Measurements from ENCODE around the gene CC2D1B.
A peak's percentile ranks its signal among the peaks of the same experiment; 100 is the strongest.

CC2D1B gene

DNA sequence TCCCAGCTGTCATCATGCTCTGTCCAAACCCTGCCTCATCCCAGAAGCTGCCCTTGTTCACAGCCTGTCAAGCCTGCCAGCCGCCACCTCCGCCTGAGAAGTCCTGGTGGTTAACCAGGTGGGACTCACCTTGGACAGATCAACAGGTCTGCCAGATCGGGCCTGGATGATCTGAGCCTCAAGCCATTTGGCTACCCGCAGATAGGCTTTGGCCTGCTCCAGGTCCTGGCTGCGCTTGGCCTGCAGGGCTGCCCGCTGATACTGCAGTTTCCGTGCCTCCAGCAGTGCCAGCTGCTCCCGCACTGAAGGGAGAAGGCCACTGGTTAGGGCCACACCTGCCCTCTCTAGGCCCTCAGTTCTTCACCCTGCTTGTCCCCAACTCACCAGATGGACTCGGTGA lies 8.6 kb downstream of the CC2D1B start:
- TF ChIP-seq, protein P1, sequence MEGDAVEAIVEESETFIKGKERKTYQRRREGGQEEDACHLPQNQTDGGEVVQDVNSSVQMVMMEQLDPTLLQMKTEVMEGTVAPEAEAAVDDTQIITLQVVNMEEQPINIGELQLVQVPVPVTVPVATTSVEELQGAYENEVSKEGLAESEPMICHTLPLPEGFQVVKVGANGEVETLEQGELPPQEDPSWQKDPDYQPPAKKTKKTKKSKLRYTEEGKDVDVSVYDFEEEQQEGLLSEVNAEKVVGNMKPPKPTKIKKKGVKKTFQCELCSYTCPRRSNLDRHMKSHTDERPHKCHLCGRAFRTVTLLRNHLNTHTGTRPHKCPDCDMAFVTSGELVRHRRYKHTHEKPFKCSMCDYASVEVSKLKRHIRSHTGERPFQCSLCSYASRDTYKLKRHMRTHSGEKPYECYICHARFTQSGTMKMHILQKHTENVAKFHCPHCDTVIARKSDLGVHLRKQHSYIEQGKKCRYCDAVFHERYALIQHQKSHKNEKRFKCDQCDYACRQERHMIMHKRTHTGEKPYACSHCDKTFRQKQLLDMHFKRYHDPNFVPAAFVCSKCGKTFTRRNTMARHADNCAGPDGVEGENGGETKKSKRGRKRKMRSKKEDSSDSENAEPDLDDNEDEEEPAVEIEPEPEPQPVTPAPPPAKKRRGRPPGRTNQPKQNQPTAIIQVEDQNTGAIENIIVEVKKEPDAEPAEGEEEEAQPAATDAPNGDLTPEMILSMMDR (IDR thresholded peaks at IDR 0.05), result no peak

DNA sequence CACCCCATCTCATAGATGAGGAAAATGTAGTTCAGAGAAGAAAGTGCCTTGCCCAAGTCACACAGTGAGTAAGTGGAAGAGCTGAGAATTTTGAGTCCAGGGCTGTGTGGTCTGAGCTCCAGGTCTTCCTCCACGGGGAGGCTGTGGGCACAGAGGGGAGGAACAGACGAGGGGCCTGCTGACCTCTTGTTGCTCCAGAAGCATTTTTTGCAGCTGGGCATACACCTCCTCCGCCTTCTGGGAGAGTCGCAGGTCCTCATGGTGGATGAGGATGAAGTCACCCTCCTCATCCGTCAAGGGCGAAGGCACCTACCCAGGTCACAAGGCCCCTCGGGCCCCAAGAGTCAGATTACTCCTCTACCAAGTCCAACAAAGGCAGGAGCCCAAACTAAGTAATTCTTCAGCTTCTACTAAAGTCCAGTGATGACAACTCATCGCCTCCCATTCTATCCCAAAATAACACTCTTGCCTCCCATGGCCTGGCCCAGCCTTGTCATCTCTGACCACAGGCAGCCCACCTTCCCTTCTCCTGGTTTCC lies 9.1 kb downstream of the CC2D1B start:
- TF ChIP-seq, protein P1 (IDR thresholded peaks at IDR 0.05), result no peak

DNA sequence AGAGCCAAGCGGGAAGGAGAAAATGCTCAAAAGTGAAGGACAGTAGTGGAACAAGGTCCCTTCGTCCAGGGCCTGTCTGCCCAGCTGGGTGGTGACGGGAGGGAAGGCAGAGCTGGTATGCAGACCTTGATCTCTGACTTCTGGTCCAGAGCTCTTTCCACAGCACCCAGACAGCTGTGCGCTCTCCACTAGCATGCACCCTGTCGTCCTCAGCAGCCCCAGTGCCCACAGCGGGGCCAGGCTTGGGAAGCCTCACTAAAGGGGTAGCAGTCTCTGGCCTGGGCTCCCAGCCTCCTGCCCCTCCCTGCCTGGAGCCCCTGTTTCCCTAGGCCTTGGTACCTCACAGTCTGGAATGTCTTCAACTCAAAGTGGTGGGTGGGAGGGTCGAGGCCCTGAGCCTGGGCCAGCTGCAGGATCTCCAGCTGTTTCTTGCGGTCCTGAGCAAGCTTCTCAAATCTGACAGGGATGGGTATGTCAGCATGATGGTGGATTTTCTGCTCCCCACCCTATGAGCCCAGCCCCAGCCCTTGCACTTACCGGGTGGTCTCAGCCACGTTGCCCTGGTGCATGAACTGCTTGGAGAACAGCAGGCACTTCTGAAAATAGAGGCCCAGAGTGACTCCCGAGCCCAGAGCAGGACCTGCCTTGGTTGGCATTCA lies 10.0 kb downstream of the CC2D1B start:
- TF ChIP-seq, protein P1 (IDR thresholded peaks at IDR 0.05), result no peak

DNA sequence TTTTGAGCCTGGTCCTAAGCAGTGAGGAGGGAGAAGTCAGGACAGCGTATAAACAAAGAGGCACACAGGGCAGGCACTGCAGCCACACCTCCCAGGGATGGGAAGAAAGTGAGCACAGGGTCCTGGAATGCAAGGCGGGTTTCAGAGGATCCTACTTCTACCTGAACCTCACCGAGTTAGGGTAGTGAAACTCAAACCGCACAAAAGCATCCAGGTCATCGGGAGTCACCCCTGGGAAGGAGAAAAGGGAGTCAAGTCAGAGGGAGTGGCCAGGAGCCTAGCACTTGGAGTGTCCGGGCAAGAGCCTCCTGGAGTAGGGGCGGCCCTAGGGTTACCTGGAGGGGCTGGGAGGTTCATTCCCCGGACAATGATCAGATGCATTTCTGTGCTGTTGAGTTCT lies 10.6 kb downstream of the CC2D1B start:
- TF ChIP-seq, protein P1 (IDR thresholded peaks at IDR 0.05), result no peak

DNA sequence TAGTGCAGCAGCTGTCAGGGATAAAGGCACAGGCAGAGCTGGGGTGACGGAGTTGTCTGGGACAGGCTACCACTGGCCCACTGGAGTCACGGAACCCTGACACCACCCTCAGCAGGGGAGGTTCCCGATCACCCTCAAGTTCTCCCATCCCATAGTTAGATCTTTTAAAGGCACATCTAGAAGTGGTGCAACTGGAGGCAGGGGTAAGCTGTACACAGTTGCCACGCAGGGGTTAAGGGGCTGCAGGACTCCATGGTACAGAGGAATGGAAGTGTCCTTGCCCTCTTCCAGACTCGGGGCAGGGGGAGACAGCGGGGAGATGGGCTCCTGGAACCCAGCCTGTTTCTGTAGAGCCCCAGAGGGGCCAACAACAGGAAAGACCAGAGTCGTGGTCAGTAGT lies 13.3 kb downstream of the CC2D1B start:
- TF ChIP-seq, protein P1 (IDR thresholded peaks at IDR 0.05), result no peak

DNA sequence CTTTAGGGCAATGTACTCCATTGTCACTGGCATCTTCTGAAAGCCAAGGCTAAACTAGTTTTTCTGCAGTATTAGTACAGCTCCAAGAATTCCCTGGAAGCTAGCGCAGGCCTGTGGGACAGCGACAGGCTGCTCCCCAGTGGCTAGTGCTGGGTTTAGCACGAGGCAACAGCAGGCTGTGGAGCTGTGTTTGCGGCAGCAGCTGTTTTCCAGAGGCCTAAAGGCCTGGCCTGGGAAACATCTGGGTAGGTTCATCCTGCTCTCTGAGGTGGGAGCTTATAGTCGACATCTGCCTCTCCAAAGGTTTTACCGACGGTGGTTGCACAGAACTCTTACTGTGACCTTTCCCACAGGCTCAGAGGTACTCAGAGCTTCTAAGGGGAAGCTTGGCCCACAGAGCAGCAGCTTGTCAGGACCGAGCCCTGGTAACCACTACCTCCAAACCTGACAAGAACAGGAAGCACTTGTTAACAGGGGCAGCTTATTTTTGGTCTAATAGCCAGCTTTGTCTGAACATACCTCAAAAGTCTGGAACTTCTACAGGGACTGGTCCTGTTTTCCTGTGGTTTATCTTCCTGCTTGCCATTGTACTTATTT lies 17.2 kb downstream of the CC2D1B start:
- TF ChIP-seq, protein P1 (IDR thresholded peaks at IDR 0.05), result peak; percentile 50

DNA sequence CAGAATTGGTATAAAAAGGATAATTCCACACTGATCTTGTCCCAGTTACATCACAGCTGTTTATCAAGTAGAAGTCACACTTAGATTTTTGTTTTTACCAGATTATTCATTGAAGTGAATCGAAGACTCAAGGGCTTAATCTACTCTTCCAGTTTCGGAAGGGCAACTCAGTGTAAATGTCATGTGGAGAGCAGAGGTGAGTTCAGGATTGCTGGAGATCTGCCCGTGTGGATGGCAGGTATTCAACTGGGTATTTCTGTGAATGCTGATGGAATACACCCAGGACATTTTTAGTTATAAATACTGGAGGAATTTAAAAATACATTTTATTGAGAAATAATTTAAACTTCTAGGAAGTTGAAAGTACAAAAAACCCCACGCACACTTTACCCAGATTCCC lies 19.4 kb downstream of the CC2D1B start:
- TF ChIP-seq, protein P1 (IDR thresholded peaks at IDR 0.05), result no peak

Measured in LNCAP (cell line).